ENCODE results near the gene DRC7. TPM values are rescaled to one million over a fixed set of nuclear protein-coding genes. Genes with fewer than 3 reads are reported as not detected.

DRC7 gene
- total and polyA plus RNA-seq, 10 of the 15 experiments (the other 5 are each of a cell fraction or from before 2014, with no cell fraction given): 0.06 to 0.49 (median 0.14) TPM; not detected in 4

- no TSS peak for BruUV-seq (replicated peaks)
- DNase-seq (ENCODE audit: low read depth, low spot score) (no peak), FAIRE-seq (no peak), ATAC-seq (no peak)
- ChIA-PET RAD21 (ENCODE audit: unreplicated experiment) (no interaction called here), CTCF (no interaction called here), POLR2A (no interaction called here), SMC1A (ENCODE audit: uncharacterized antibody, unreplicated experiment) (no interaction called here)
- Histone ChIP-seq H3K4me3 (no peak overlapping the region), H3K36me3 (ENCODE audit: control insufficient read depth in 2 of 2, insufficient read depth in 2 of 2, low read length in 1 of 2) (no peaks in the 10 kb centered on the region), H4K20me1 (ENCODE audit: control insufficient read depth, insufficient read depth) (no peaks in the 10 kb centered on the region), H3K9ac (ENCODE audit: control insufficient read depth, insufficient read depth, low read length) (no peak overlapping the region), H3K27me3 (replicated peaks in 1 of 2; ENCODE audit: control insufficient read depth in 2 of 2, insufficient read depth in 2 of 2, low read length in 1 of 2) (no peaks in the 10 kb centered on the region), H3K4me2 (ENCODE audit: control insufficient read depth, insufficient read depth) (no peak overlapping the region), H3K4me1 (ENCODE audit: control insufficient read depth, insufficient read depth, low read length) (no peaks in the 10 kb centered on the region), H3K79me2 (ENCODE audit: control insufficient read depth, insufficient read depth, low read length) (no peaks in the 10 kb centered on the region), H2AFZ (ENCODE audit: control insufficient read depth, low read depth, low read length) (no peak overlapping the region), H3K27ac (ENCODE audit: control insufficient read depth, insufficient read depth) (no peak overlapping the region), H3K9me3 (replicated peaks; ENCODE audit: control insufficient read depth, insufficient read depth, low read length) (no peaks in the 10 kb centered on the region)
- 51% methylated on average over 11 of the region's 11 CpGs for WGBS (ENCODE audit: insufficient coverage, insufficient replicate concordance, low lambda C conversion rate, missing lambda C conversion rate)
- in situ Hi-C loops (cut with MboI): no loop called here
- TF ChIP-seq FOXM1 (IDR thresholded peaks at IDR 0.05; ENCODE audit: low read depth, low read length): no peak
- no peak for TF ChIP-seq MTA2 (IDR thresholded peaks at IDR 0.05; ENCODE audit: low read depth)
- no peak for TF ChIP-seq MAX (IDR thresholded peaks at IDR 0.05; ENCODE audit: low read depth, low read length)
- no peak for TF ChIP-seq ZZZ3 (IDR thresholded peaks at IDR 0.05; ENCODE audit: control insufficient read depth, insufficient read length, low read depth)
- TF ChIP-seq ASH2L (IDR thresholded peaks at IDR 0.05; ENCODE audit: borderline replicate concordance, low read depth): no peak
- no peak for TF ChIP-seq ETV6 (conservative IDR thresholded peaks at IDR 0.05 in 1 of 2, IDR thresholded peaks at IDR 0.05 in 1 of 2; ENCODE audit: borderline replicate concordance in 1 of 2, low read depth in 1 of 2)
- no peak for TF ChIP-seq STAT3 (IDR thresholded peaks at IDR 0.05; ENCODE audit: low read depth, low read length)
- TF ChIP-seq DPF2 (IDR thresholded peaks at IDR 0.05): no peak
- TF ChIP-seq ATF3 (IDR thresholded peaks at IDR 0.05; ENCODE audit: borderline replicate concordance, extremely low read depth, low read depth, low read length): no peak
- TF ChIP-seq BACH1 (IDR thresholded peaks at IDR 0.05; ENCODE audit: borderline replicate concordance): no peak
- TF ChIP-seq CBFB (IDR thresholded peaks at IDR 0.05; ENCODE audit: low read depth): no peak
- TF ChIP-seq CREM (IDR thresholded peaks at IDR 0.05; ENCODE audit: low read depth): no peak
- no peak for TF ChIP-seq JUND (IDR thresholded peaks at IDR 0.05; ENCODE audit: low read depth, low read length)
- no peak for TF ChIP-seq MYB (IDR thresholded peaks at IDR 0.05; ENCODE audit: borderline replicate concordance, low read depth, low read length)
- TF ChIP-seq CHD4 (IDR thresholded peaks at IDR 0.05): no peak
- TF ChIP-seq REST (IDR thresholded peaks at IDR 0.05; ENCODE audit: low read depth, low read length): no peak
- TF ChIP-seq NFYA (IDR thresholded peaks at IDR 0.05; ENCODE audit: borderline replicate concordance, low read depth, low read length): no peak
- no peak for TF ChIP-seq BMI1 (IDR thresholded peaks at IDR 0.05; ENCODE audit: borderline replicate concordance)
- no peak for TF ChIP-seq EZH2 (IDR thresholded peaks at IDR 0.05; ENCODE audit: borderline replicate concordance, control insufficient read depth, low read depth, low read length)
- TF ChIP-seq NBN (IDR thresholded peaks at IDR 0.05): no peak
- intact Hi-C loops (cut with micrococcal nuclease; ENCODE audit: unreplicated experiment): no loop called here
These were observed 12.7 kb downstream of the DRC7 start for GRCh38 chr16:57707331-57707730.
